ENCODE results near the gene ATP9A. TPM values are rescaled to one million over a fixed set of nuclear protein-coding genes. Genes with fewer than 3 reads are reported as not detected.

The ATP9A gene
- total RNA-seq, 1 experiment from 2014 or later, result 16.8 TPM

- Histone ChIP-seq H2AFZ (ENCODE audit: low read depth, low read length, poor library complexity, severe bottlenecking) (no peak overlapping the region), H3K27me3 (ENCODE audit: insufficient read depth, low read length) (no peaks in the 10 kb centered on the region), H3K4me2 (ENCODE audit: low read length) (no peak overlapping the region), H3K9me3 (ENCODE audit: control insufficient read depth in 1 of 2, insufficient read depth in 1 of 2, low read depth in 1 of 2, low read length in 2 of 2) (no peaks in the 10 kb centered on the region), H3K79me2 (ENCODE audit: insufficient read depth, low read length) (no peaks in the 10 kb centered on the region), H4K20me1 (ENCODE audit: insufficient read depth) (no peaks in the 10 kb centered on the region), H3K9me2 (ENCODE audit: insufficient read depth) (no peaks in the 10 kb centered on the region), H3K27ac (ENCODE audit: low read depth, low read length) (no peak overlapping the region), H3K4me1 (ENCODE audit: control insufficient read depth in 1 of 2, insufficient read depth in 2 of 2, low read length in 2 of 2) (no peaks in the 10 kb centered on the region), H3K9ac (ENCODE audit: low read length) (no peak overlapping the region), H3K4me3 (replicated peaks in 1 of 2; ENCODE audit: low read depth in 1 of 2, low read length in 2 of 2) (no peak overlapping the region), H3K36me3 (ENCODE audit: control insufficient read depth in 1 of 2, insufficient read depth in 2 of 2, low read length in 2 of 2) (no peaks in the 10 kb centered on the region)
- intact Hi-C loops (cut with micrococcal nuclease), result no loop called here
- TF ChIP-seq ATF3 (IDR thresholded peaks at IDR 0.05) (no peak), RAD21 (IDR thresholded peaks at IDR 0.05; ENCODE audit: low read depth) (no peak), ZBTB33 (IDR thresholded peaks at IDR 0.05; ENCODE audit: extremely low read depth, insufficient replicate concordance, low read length) (no peak), ZNF274 (IDR thresholded peaks at IDR 0.05; ENCODE audit: low read depth, low read length) (no peak), POLR2AphosphoS5 (IDR thresholded peaks at IDR 0.05; ENCODE audit: low read depth, low read length) (no peak), MAX (IDR thresholded peaks at IDR 0.05) (no peak), JUND (IDR thresholded peaks at IDR 0.05) (no peak), EZH2phosphoT487 (IDR thresholded peaks at IDR 0.05; ENCODE audit: borderline replicate concordance) (no peak), TCF7L2 (IDR thresholded peaks at IDR 0.05; ENCODE audit: borderline replicate concordance, extremely low read depth, insufficient read depth, insufficient read length) (no peak), CEBPB (IDR thresholded peaks at IDR 0.05; ENCODE audit: low read depth) (no peak), ZFX (IDR thresholded peaks at IDR 0.05) (no peak), EZH2 (IDR thresholded peaks at IDR 0.05) (no peak), SP1 (IDR thresholded peaks at IDR 0.05; ENCODE audit: low read depth) (no peak), POLR2A (IDR thresholded peaks at IDR 0.05; ENCODE audit: borderline replicate concordance, extremely low read depth, insufficient read depth, insufficient read length) (no peak), REST (IDR thresholded peaks at IDR 0.05; ENCODE audit: low read depth) (no peak), SIN3A (IDR thresholded peaks at IDR 0.05; ENCODE audit: low read depth) (no peak)
- ChIA-PET RAD21 (ENCODE audit: low non-redundant PET in 1 of 2, low total read pairs in 2 of 2, uncharacterized antibody in 2 of 2, unreplicated experiment in 2 of 2) (no interaction called here), CTCF (no interaction called here), POLR2A (no interaction called here)
- DNase-seq (ENCODE audit: low read depth, low spot score) (no peak), ATAC-seq (no peak)
- BruUV-seq (replicated peaks), result no TSS peak
Observed at GRCh38 chr20:51812861-51813260, 44.7 kb upstream of the ATP9A start.

Data from HCT116 (cell line).